ENCODE results near the gene SATB1. TPM values are rescaled to one million over a fixed set of nuclear protein-coding genes. Genes with fewer than 3 reads are reported as not detected.

The SATB1 gene
- total RNA-seq, 1 donor from 2014 or later = 30.2 TPM

DNA sequence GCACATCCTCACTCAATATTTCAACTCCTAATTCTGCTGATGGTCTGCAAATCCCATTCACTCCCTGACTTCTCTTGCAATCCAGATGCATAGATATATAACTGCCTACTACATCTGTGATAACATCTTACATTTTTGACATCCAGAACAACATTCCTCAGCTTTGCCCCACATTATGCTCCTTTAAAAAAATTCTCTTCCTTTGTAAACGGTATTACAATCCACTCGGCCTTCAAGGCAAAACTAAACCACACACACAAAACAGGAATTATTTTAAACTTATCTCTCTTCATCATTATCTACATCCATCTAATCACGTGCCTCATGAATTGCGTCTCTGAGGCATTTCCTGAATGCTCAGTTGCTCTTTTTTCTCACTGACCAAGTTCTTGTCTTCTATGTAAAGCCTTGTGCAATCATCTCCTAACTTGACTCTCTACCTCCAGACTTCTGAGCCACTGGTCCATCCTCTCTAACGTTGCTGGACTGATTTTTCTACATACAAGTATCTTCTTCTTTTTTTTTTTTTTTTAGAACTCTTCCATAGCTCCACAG lies 117.0 kb downstream of the SATB1 start:
- no peak overlapping the region for H3K27ac ChIP-seq

DNA sequence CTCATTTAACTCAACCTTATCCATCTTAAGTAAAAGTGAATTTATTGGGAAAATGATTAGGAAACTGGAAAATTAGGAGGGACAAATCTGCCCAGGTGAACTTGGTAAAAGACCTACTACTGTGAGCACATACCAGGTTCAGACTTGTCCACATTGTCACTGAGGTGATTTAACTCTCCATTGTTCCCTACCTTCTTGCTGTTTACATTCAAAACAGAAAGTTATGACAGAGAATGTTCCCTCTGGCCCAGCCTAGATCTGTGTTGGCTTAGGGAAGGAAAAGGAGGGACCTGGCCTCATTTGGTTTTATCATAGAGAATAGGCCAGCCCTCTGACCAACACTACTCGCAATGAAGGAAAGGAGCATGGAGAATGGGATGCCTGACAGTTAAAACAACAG lies 117.6 kb downstream of the SATB1 start:
- Histone ChIP-seq H3K4me3 (no peak overlapping the region), H3K4me1 (no peaks in the 10 kb centered on the region), H3K27ac (no peak overlapping the region), H3K36me3 (no peaks in the 10 kb centered on the region), H3K27me3 (ENCODE audit: low read depth) (no peaks in the 10 kb centered on the region), H3K9me3 (no peaks in the 10 kb centered on the region)
- no peak for TF ChIP-seq CTCF (IDR thresholded peaks at IDR 0.05)
- intact Hi-C loops (cut with DNase I) = no loop called here
- DNase-seq (no peak), ATAC-seq (no peak)

More for the DNA sequence above, 117.0 kb downstream of the SATB1 start:
- Histone ChIP-seq H3K36me3 (no peaks in the 10 kb centered on the region), H3K4me3 (no peak overlapping the region), H3K9me3 (no peaks in the 10 kb centered on the region), H3K27me3 (ENCODE audit: low read depth) (no peaks in the 10 kb centered on the region), H3K4me1 (no peaks in the 10 kb centered on the region)
- TF ChIP-seq CTCF (IDR thresholded peaks at IDR 0.05) = no peak
- DNase-seq (no peak), ATAC-seq (no peak)
- intact Hi-C loops (cut with DNase I) = no loop called here

GRCh38 chr3:18302517-18302916 lies 122.6 kb downstream of the SATB1 start:
- no peak overlapping the region for H3K4me3 ChIP-seq
- intact Hi-C loops (cut with DNase I) = no loop called here
- H3K27ac ChIP-seq = no peak overlapping the region
- TF ChIP-seq CTCF (IDR thresholded peaks at IDR 0.05) = no peak
- ATAC-seq (no peak), DNase-seq (no peak)
- H3K9me3 ChIP-seq = no peaks in the 10 kb centered on the region
- H3K36me3 ChIP-seq = no peaks in the 10 kb centered on the region
- H3K27me3 ChIP-seq (ENCODE audit: low read depth) = no peaks in the 10 kb centered on the region
- H3K4me1 ChIP-seq = no peaks in the 10 kb centered on the region

DNA sequence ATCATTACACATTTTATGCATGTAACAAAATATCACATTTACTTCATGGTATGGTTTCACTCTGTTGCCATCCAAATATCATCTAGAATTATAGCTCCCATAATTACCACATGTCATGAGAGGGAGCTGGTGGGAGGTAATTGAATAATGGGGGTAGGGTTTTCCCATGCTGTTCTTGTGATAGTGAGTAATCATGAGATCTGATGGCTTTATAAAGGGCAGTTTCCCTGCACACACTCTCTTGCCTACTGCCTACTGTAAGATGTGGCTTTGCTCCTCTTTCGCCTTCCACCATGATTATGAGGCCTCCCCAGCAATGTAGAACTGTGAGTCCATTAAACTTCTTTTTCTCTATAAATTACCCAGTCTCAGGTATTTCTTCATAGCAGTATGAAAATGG lies 123.4 kb downstream of the SATB1 start:
- TF ChIP-seq CTCF (IDR thresholded peaks at IDR 0.05) = no peak
- intact Hi-C loops (cut with DNase I) = no loop called here
- ATAC-seq = no peak

DNA sequence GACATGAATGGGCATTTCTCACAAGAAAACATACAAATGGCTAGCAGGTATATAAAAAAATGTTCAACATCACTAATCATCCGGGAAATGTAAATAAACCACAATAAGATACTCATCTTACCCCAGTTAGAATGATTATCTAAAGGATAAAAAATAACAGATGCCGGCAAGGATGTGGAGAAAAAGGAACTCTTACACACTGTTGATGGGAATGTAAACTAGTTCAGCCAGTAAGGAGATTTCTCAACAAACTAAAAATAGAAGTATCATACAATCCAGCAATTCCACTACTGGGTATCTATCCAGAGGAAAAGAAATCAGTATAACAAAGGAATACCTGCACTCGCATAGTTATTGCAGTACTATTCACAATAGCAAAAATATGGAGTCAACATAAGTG lies 124.2 kb downstream of the SATB1 start:
- intact Hi-C loops (cut with DNase I) = no loop called here
- Histone ChIP-seq H3K36me3 (no peaks in the 10 kb centered on the region), H3K27me3 (ENCODE audit: low read depth) (no peaks in the 10 kb centered on the region), H3K9me3 (peaks cover 14% of the 10 kb centered on the region), H3K27ac (no peak overlapping the region), H3K4me1 (no peaks in the 10 kb centered on the region), H3K4me3 (no peak overlapping the region)
- no peak for TF ChIP-seq CTCF (IDR thresholded peaks at IDR 0.05)
- no peak for DNase-seq
- ATAC-seq = no peak

More for the DNA sequence above, 123.4 kb downstream of the SATB1 start:
- DNase-seq = no peak
- H3K9me3 ChIP-seq = peaks cover 5% of the 10 kb centered on the region
- H3K4me1 ChIP-seq = no peaks in the 10 kb centered on the region
- no peak overlapping the region for H3K4me3 ChIP-seq
- no peak overlapping the region for H3K27ac ChIP-seq
- H3K27me3 ChIP-seq (ENCODE audit: low read depth) = no peaks in the 10 kb centered on the region
- H3K36me3 ChIP-seq = no peaks in the 10 kb centered on the region

GRCh38 chr3:18297126-18297525 lies 128.0 kb downstream of the SATB1 start:
- DNase-seq (no peak), ATAC-seq (no peak)
- Histone ChIP-seq H3K4me1 (no peaks in the 10 kb centered on the region), H3K27ac (no peak overlapping the region), H3K9me3 (peaks cover 15% of the 10 kb centered on the region), H3K27me3 (ENCODE audit: low read depth) (no peaks in the 10 kb centered on the region), H3K36me3 (no peaks in the 10 kb centered on the region), H3K4me3 (no peak overlapping the region)
- intact Hi-C loops (cut with DNase I) = no loop called here
- no peak for TF ChIP-seq CTCF (IDR thresholded peaks at IDR 0.05)
